A673 (cell line): ENCODE results near the gene PDGFRA.

Experiments
- EZH2 ChIP-seq: fragments of 200-600 bp; sonication (generic); IDR thresholded peaks from 2 replicates; pipeline ENCODE4 v1.6.1; 2017; ENCODE audit warnings: borderline replicate concordance, low read depth, mild to moderate bottlenecking, mixed read lengths, antibody characterized with exemption, low read length; ENCODE audit not compliant: poor library complexity, severe bottlenecking
- TF ChIP-seq, protein P1 (sequence below): fragments of 300-800, 200-600 bp; sonication (generic); conservative IDR thresholded peaks from 2 replicates; pipeline ENCODE4 v1.5.1; 2017; ENCODE audit warnings: low read depth, mild to moderate bottlenecking, antibody characterized with exemption, low read length, moderate library complexity, mixed read lengths

- TF ChIP-seq, protein P1, sequence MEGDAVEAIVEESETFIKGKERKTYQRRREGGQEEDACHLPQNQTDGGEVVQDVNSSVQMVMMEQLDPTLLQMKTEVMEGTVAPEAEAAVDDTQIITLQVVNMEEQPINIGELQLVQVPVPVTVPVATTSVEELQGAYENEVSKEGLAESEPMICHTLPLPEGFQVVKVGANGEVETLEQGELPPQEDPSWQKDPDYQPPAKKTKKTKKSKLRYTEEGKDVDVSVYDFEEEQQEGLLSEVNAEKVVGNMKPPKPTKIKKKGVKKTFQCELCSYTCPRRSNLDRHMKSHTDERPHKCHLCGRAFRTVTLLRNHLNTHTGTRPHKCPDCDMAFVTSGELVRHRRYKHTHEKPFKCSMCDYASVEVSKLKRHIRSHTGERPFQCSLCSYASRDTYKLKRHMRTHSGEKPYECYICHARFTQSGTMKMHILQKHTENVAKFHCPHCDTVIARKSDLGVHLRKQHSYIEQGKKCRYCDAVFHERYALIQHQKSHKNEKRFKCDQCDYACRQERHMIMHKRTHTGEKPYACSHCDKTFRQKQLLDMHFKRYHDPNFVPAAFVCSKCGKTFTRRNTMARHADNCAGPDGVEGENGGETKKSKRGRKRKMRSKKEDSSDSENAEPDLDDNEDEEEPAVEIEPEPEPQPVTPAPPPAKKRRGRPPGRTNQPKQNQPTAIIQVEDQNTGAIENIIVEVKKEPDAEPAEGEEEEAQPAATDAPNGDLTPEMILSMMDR = no peak
- TF ChIP-seq EZH2 = no peak
Observed at GRCh38 chr4:54238389-54238788, 9.3 kb downstream of the PDGFRA start.
